ENCODE measurements around the gene CDC6.

The CDC6 gene

GRCh38 chr17:40287159-40287493, 553 bp upstream of the CDC6 start:
- Histone ChIP-seq H3K4me3 (ENCODE audit: low read depth, low read length) (no peak overlapping the region), H3K27me3 (replicated peaks) (no peaks in the 10 kb centered on the region), H3K27ac (no peak overlapping the region), H3K36me3 (replicated peaks) (no peaks in the 10 kb centered on the region)
- TF ChIP-seq CTCF (IDR thresholded peaks at IDR 0.05; ENCODE audit: low read depth, low read length, missing control alignments) = no peak
- no peak for DNase-seq
- in situ Hi-C loops (cut with HindIII; ENCODE audit: low pct_ligation_motif_present, low sequenced_read_pairs) = loop anchor here (25.0 kb wide), 1 partner anchor 100 kb away; the partner anchor contains the start of gene RAPGEFL1

GRCh38 chr17:40290629-40291280, 3.1 kb downstream of the CDC6 start:
- Histone ChIP-seq H3K4me3 (ENCODE audit: low read depth, low read length) (no peak overlapping the region), H3K36me3 (replicated peaks) (no peaks in the 10 kb centered on the region), H3K27ac (peak overlapping the region; percentile 7), H3K27me3 (replicated peaks) (no peaks in the 10 kb centered on the region)
- in situ Hi-C loops (cut with HindIII; ENCODE audit: low pct_ligation_motif_present, low sequenced_read_pairs) = loop anchor here (25.0 kb wide), 1 partner anchor 103 kb away; the partner anchor contains the start of gene RAPGEFL1
- TF ChIP-seq CTCF (IDR thresholded peaks at IDR 0.05; ENCODE audit: low read depth, low read length, missing control alignments) = peak; percentile 55
- DNase-seq = peak; percentile 87

- Histone ChIP-seq H3K4me3 (ENCODE audit: low read depth, low read length) (no peak overlapping the region), H3K36me3 (replicated peaks) (no peaks in the 10 kb centered on the region), H3K27ac (no peak overlapping the region), H3K27me3 (replicated peaks) (no peaks in the 10 kb centered on the region)
- TF ChIP-seq CTCF (IDR thresholded peaks at IDR 0.05; ENCODE audit: low read depth, low read length, missing control alignments) = no peak
- DNase-seq = no peak
- in situ Hi-C loops (cut with HindIII; ENCODE audit: low pct_ligation_motif_present, low sequenced_read_pairs) = loop anchor here (25.0 kb wide), 1 partner anchor 104 kb away; the partner anchor contains the start of gene RAPGEFL1
Observed at GRCh38 chr17:40291281-40291664, 3.6 kb downstream of the CDC6 start.

- no peaks in the 10 kb centered on the region for H3K36me3 ChIP-seq (replicated peaks)
- in situ Hi-C loops (cut with HindIII; ENCODE audit: low pct_ligation_motif_present, low sequenced_read_pairs) = loop anchor here (25.0 kb wide), 1 partner anchor 106 kb away; the partner anchor contains the start of gene RAPGEFL1
- no peaks in the 10 kb centered on the region for H3K27me3 ChIP-seq (replicated peaks)
- no peak for DNase-seq
- H3K27ac ChIP-seq = no peak overlapping the region
- TF ChIP-seq CTCF (IDR thresholded peaks at IDR 0.05; ENCODE audit: low read depth, low read length, missing control alignments) = no peak
- no peak overlapping the region for H3K4me3 ChIP-seq (ENCODE audit: low read depth, low read length)
Observed at GRCh38 chr17:40293363-40293762, 5.7 kb downstream of the CDC6 start.

- no peak for TF ChIP-seq CTCF (IDR thresholded peaks at IDR 0.05; ENCODE audit: low read depth, low read length, missing control alignments)
- Histone ChIP-seq H3K27me3 (replicated peaks) (no peaks in the 10 kb centered on the region), H3K4me3 (ENCODE audit: low read depth, low read length) (no peak overlapping the region), H3K27ac (no peak overlapping the region), H3K36me3 (replicated peaks) (no peaks in the 10 kb centered on the region)
- in situ Hi-C loops (cut with HindIII; ENCODE audit: low pct_ligation_motif_present, low sequenced_read_pairs) = loop anchor here (25.0 kb wide), 1 partner anchor 108 kb away; the partner anchor contains the start of gene RAPGEFL1
- no peak for DNase-seq
Observed at GRCh38 chr17:40295488-40296436, 8.1 kb downstream of the CDC6 start.
